SH-SY5Y (cell line): ENCODE measurements around the gene VGLL2.

Source experiments
- GATA2 ChIP-seq: IDR thresholded peaks from 2 replicates; pipeline ENCODE4 v1.6.1; 2011; ENCODE audit warnings: mild to moderate bottlenecking, low read depth, low read length
- GATA3 ChIP-seq: IDR thresholded peaks from 2 replicates; pipeline ENCODE4 v1.6.1; 2011; ENCODE audit warnings: low read depth, mild to moderate bottlenecking, low read length, moderate library complexity

GRCh38 chr6:117309069-117309468, 43.7 kb downstream of the VGLL2 start:
- TF ChIP-seq GATA2 (no peak), GATA3 (no peak)
